Endothelial cell of umbilical vein (primary cell): ENCODE results near the gene PPIH. TPM values are rescaled to one million over a fixed set of nuclear protein-coding genes. Genes with fewer than 3 reads are reported as not detected.

Experiments
- BruUV-seq: library from RNA; stranded (reverse); fragments of 400-500 nt; replicated peaks from 2 replicates; lab custom pipeline; 2021; lab: Mats Ljungman, UMichigan
- CTCF ChIA-PET: fragments of 300-600, 350-600 bp; sonication (Branson Sonifier 250); formaldehyde crosslinking; loops from one replicate; lab custom pipeline; 2021; ENCODE audit warnings: antibody characterized with exemption, inconsistent platforms; lab: Charles Lee
- POLR2A ChIA-PET: fragments of 300-600, 350-600 bp; sonication (Branson Sonifier 250); formaldehyde crosslinking; loops from one replicate; lab custom pipeline; 2021; ENCODE audit warnings: antibody characterized with exemption, inconsistent platforms; lab: Charles Lee
- DNase-seq: peaks from one replicate; pipeline ENCODE4 v3.0.0-alpha.2; 2011; ENCODE audit warnings: low read depth, low spot score
- FAIRE-seq: peaks from 2 replicates; lab custom pipeline; 2011; peaks lifted over from hg19 to GRCh38; lab: Jason Lieb, UNC
- H2AFZ ChIP-seq: 2 replicates; pipeline ENCODE4 v1.6.0; 2012; ENCODE audit warnings: low read depth, low read length, control low read depth, inconsistent platforms
- H3K27ac ChIP-seq: 2 replicates; pipeline ENCODE4 v1.5.1; 2011; ENCODE audit warnings: low read depth, mild to moderate bottlenecking, control low read depth, low read length, moderate library complexity; ENCODE audit not compliant: insufficient read depth
- H3K27me3 ChIP-seq, 2 experiments: 2 replicates each; pipeline versions ENCODE4 v1.6.0 to v1.6.1; 2011; ENCODE audit warnings: low read length in 2 of 2, mixed read lengths in 1 of 2; ENCODE audit not compliant: control insufficient read depth in 2 of 2, insufficient read depth in 2 of 2
- H3K36me3 ChIP-seq, 2 experiments: 2 replicates in 1 of 2; 3 replicates in 1 of 2; pipeline ENCODE4 v1.5.1; 2011; ENCODE audit warnings: low read length in 2 of 2, mild to moderate bottlenecking in 1 of 2, moderate library complexity in 1 of 2; ENCODE audit not compliant: control insufficient read depth in 2 of 2, insufficient read depth in 2 of 2; ENCODE audit errors: extremely low read depth in 1 of 2
- H3K4me1 ChIP-seq: 3 replicates; pipeline ENCODE4 v1.5.1; 2011; ENCODE audit warnings: mild to moderate bottlenecking, low read length; ENCODE audit not compliant: control insufficient read depth, insufficient read depth; ENCODE audit errors: extremely low read depth
- H3K4me2 ChIP-seq: 2 replicates; pipeline ENCODE4 v1.6.1; 2011; ENCODE audit warnings: low read length, control low read depth, mixed read lengths; ENCODE audit not compliant: insufficient read depth
- H3K4me3 ChIP-seq, 3 experiments: fragments of 200-600 bp in 1 of 3; sonication (generic), shearing (Covaris generic) in 1 of 3; replicated peaks in 1 of 3; 2 replicates each; pipeline ENCODE4 v1.5.1; 2011 to 2016; ENCODE audit warnings: control low read depth in 3 of 3, low read length in 3 of 3, mild to moderate bottlenecking in 2 of 3, inconsistent platforms in 1 of 3, low read depth in 1 of 3, moderate library complexity in 1 of 3; ENCODE audit not compliant: insufficient read depth in 1 of 3
- H3K79me2 ChIP-seq: 2 replicates; pipeline ENCODE4 v1.6.0; 2012; ENCODE audit warnings: low read length, inconsistent platforms; ENCODE audit not compliant: control insufficient read depth, insufficient read depth
- H3K9ac ChIP-seq: replicated peaks from 2 replicates; pipeline ENCODE3; 2011; ENCODE audit warnings: low read length, control low read depth; ENCODE audit not compliant: insufficient read depth; ENCODE audit errors: extremely low read depth
- H3K9me1 ChIP-seq: replicated peaks from 3 replicates; pipeline ENCODE4 v1.6.0; 2011; ENCODE audit warnings: mild to moderate bottlenecking, low read length; ENCODE audit not compliant: control insufficient read depth, insufficient read depth; ENCODE audit errors: extremely low read depth
- H3K9me3 ChIP-seq: replicated peaks from 2 replicates; pipeline ENCODE4 v1.5.1; 2012; ENCODE audit warnings: low read length, inconsistent platforms; ENCODE audit not compliant: control insufficient read depth, insufficient read depth
- H4K20me1 ChIP-seq: replicated peaks from 2 replicates; pipeline ENCODE3; 2011; ENCODE audit warnings: mild to moderate bottlenecking, low read length; ENCODE audit not compliant: control insufficient read depth, insufficient read depth; ENCODE audit errors: extremely low read depth
- EZH2 ChIP-seq: IDR thresholded peaks from 2 replicates; pipeline ENCODE4 v1.6.1; 2012; ENCODE audit warnings: borderline replicate concordance, low read depth, mild to moderate bottlenecking, moderate library complexity, low read length, inconsistent platforms; ENCODE audit not compliant: severe bottlenecking
- FOS ChIP-seq: IDR thresholded peaks from 2 replicates; pipeline ENCODE4 v1.6.1; 2011; ENCODE audit warnings: mild to moderate bottlenecking, low read length, moderate library complexity, borderline replicate concordance; ENCODE audit not compliant: insufficient read depth
- GATA2 ChIP-seq: IDR thresholded peaks from 2 replicates; pipeline ENCODE4 v1.7.0; 2011; ENCODE audit warnings: low read depth, mild to moderate bottlenecking, moderate library complexity, mixed read lengths, low read length; ENCODE audit not compliant: insufficient read length, insufficient read depth
- JUN ChIP-seq: IDR thresholded peaks from 2 replicates; pipeline ENCODE4 v1.6.1; 2011; ENCODE audit warnings: borderline replicate concordance, low read depth; ENCODE audit not compliant: insufficient read length, insufficient read depth
- MAX ChIP-seq: IDR thresholded peaks from 2 replicates; pipeline ENCODE4 v1.6.1; 2011; ENCODE audit not compliant: insufficient read depth, insufficient read length
- MYC ChIP-seq: IDR thresholded peaks from one replicate; pipeline ENCODE4 v1.6.1; 2011; ENCODE audit warnings: mild to moderate bottlenecking, low read depth, low read length
- POLR2A ChIP-seq: IDR thresholded peaks from 2 replicates; pipeline ENCODE4 v1.6.1; 2012; ENCODE audit warnings: low read depth, mild to moderate bottlenecking, control low read depth, low read length
- POLR2AphosphoS5 ChIP-seq: IDR thresholded peaks from 2 replicates; pipeline ENCODE4 v1.6.1; 2012; ENCODE audit warnings: low read depth, mild to moderate bottlenecking, control low read depth, low read length, moderate library complexity; ENCODE audit not compliant: insufficient read depth
- dilution Hi-C: fragments of 300-500 bp; cut with MboI; formaldehyde crosslinking; loops from one replicate; pipeline ENCODE4 v1.15.0; 2019; ENCODE audit warnings: low sequenced_read_pairs; ENCODE audit not compliant: extremely low pct_ligation_motif_present
- intact Hi-C: fragments of 100-400 bp; cut with micrococcal nuclease; formaldehyde crosslinking; loops from one replicate; pipeline ENCODE4 v1.10.0; 2022
- polyA plus RNA-seq, 4 experiments: library from polyadenylated mRNA; depleted of rRNA in 3 of 4; stranded (reverse) in 3 of 4; unstranded in 1 of 4; fragments of >200 nt; gene quantifications; 2 replicates each; pipeline versions ENCODE4 v1.2.1 to v1.2.3, GENCODE V29; 2011 to 2012; ENCODE audit warnings: missing spikeins in 1 of 4
- total RNA-seq: library from RNA; stranded (reverse); gene quantifications from 2 replicates; pipeline ENCODE4 v1.2.3, GENCODE V29; 2021
- TF ChIP-seq, protein P1 (sequence below), 2 donors: IDR thresholded peaks; 1 replicate in 1 of 2; 2 replicates in 1 of 2; pipeline ENCODE4 v1.5.1; 2011; ENCODE audit warnings: low read length in 2 of 2, mild to moderate bottlenecking in 2 of 2, moderate library complexity in 2 of 2, control low read depth in 1 of 2, inconsistent platforms in 1 of 2, low read depth in 1 of 2; ENCODE audit not compliant: insufficient read depth in 1 of 2; ENCODE audit errors: extremely low read depth in 1 of 2

The PPIH gene
- total and polyA plus RNA-seq, 2 donors (not counting 3 experiments of a cell fraction or from before 2014, with no cell fraction given) = 52.1 to 55.2 TPM

- Histone ChIP-seq H3K27ac (peak overlapping the region; percentile 14), H3K9ac (peak overlapping the region; percentile 66), H3K79me2 (peaks cover 15% of the 10 kb centered on the region), H3K4me2 (peak overlapping the region; percentile 89), H2AFZ (peak overlapping the region; percentile 82), H3K9me1 (no peaks in the 10 kb centered on the region), H3K4me1 (peaks cover 14% of the 10 kb centered on the region), H4K20me1 (no peaks in the 10 kb centered on the region), H3K9me3 (no peaks in the 10 kb centered on the region), H3K27me3 (peaks cover 1% of the 10 kb centered on the region in 2 experiments), H3K4me3 (peak overlapping the region; percentile 55 to 86 (median 72)), H3K36me3 (peaks cover 0 to 4% of the 10 kb centered on the region in 2 experiments)
- dilution Hi-C loops (no loop called here), intact Hi-C loops (loop anchor here (1.0 to 10.0 kb wide), 5 partner anchors 23 to 484 kb away; partner anchors contain the start of genes C1orf50, CCDC30, FOXJ3 and P3H1)
- no TSS peak for BruUV-seq
- peak; percentile 37 for DNase-seq
- ChIA-PET POLR2A (no interaction called here), CTCF (interaction anchor here (1.4 to 1.5 kb wide), 3 partner anchors 24 to 81 kb away, joined by 5 to 6 read pairs (median 5); partner anchors contain the start of gene YBX1)
- TF ChIP-seq POLR2AphosphoS5 (no peak), MAX (no peak), POLR2A (no peak), EZH2 (no peak), FOS (no peak), MYC (no peak), GATA2 (no peak), JUN (no peak)
- TF ChIP-seq, protein P1, sequence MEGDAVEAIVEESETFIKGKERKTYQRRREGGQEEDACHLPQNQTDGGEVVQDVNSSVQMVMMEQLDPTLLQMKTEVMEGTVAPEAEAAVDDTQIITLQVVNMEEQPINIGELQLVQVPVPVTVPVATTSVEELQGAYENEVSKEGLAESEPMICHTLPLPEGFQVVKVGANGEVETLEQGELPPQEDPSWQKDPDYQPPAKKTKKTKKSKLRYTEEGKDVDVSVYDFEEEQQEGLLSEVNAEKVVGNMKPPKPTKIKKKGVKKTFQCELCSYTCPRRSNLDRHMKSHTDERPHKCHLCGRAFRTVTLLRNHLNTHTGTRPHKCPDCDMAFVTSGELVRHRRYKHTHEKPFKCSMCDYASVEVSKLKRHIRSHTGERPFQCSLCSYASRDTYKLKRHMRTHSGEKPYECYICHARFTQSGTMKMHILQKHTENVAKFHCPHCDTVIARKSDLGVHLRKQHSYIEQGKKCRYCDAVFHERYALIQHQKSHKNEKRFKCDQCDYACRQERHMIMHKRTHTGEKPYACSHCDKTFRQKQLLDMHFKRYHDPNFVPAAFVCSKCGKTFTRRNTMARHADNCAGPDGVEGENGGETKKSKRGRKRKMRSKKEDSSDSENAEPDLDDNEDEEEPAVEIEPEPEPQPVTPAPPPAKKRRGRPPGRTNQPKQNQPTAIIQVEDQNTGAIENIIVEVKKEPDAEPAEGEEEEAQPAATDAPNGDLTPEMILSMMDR (IDR thresholded peaks at IDR 0.05; ENCODE audit: extremely low read depth in 1 of 2, insufficient read depth in 1 of 2, low read depth in 1 of 2, low read length in 2 of 2) = no peak
- peak; percentile 59 for FAIRE-seq
These were observed 684 bp downstream of the PPIH start for GRCh38 chr1:42658877-42659337.
